ENCODE data around the gene NTHL1.

NTHL1 gene

DNA sequence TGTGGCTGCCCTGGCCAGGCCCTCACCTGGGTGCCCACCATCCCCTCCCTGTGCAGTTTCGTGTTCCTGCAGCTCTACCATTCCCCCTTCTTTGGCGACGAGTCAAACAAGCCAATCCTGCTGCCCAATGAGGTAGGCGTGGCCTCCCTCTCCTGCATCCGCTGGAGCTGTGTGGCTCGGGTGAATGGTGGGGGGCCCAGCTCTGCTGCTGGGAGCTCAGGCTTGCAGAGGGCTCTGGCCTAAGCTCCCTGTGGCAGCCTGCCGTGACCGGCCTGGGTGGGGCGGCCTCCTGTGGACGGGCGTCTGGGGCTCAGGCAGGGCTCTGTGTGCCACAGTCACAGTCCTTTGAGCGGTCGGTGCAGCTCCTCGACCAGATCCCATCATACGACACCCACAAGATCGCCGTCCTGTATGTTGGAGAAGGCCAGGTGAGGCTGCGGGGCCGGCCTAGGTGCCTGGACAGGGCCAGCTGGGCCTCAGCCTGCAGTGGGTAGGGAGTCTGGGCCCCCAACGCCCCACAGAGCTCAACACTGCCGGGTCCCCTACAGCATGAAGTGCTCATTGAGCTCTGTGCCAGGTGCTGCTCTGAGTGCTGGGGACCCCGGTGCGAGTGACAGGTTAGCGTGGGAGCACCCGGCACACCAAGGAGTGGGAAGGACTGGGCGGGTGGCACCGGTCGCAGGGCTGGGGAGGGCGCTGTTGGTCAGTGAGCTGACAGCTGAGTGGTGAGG is 37.4 kb upstream of the NTHL1 start:
- Histone ChIP-seq H3K36me3 (ENCODE audit: control insufficient read depth, insufficient read depth, low read length) (no peaks in the 10 kb centered on the region), H3K79me2 (no peaks in the 10 kb centered on the region), H3K27ac (no peak overlapping the region), H2AFZ (no peak overlapping the region), H3K4me3 (ENCODE audit: low read depth, low read length) (no peak overlapping the region), H3K9ac (no peak overlapping the region), H3K4me1 (no peaks in the 10 kb centered on the region), H3K9me3 (ENCODE audit: control insufficient read depth, low read length) (no peaks in the 10 kb centered on the region), H3K27me3 (ENCODE audit: control insufficient read depth, insufficient read depth, low read length) (no peaks in the 10 kb centered on the region), H3K4me2 (ENCODE audit: low read length) (no peak overlapping the region)
- TF ChIP-seq, protein P1, sequence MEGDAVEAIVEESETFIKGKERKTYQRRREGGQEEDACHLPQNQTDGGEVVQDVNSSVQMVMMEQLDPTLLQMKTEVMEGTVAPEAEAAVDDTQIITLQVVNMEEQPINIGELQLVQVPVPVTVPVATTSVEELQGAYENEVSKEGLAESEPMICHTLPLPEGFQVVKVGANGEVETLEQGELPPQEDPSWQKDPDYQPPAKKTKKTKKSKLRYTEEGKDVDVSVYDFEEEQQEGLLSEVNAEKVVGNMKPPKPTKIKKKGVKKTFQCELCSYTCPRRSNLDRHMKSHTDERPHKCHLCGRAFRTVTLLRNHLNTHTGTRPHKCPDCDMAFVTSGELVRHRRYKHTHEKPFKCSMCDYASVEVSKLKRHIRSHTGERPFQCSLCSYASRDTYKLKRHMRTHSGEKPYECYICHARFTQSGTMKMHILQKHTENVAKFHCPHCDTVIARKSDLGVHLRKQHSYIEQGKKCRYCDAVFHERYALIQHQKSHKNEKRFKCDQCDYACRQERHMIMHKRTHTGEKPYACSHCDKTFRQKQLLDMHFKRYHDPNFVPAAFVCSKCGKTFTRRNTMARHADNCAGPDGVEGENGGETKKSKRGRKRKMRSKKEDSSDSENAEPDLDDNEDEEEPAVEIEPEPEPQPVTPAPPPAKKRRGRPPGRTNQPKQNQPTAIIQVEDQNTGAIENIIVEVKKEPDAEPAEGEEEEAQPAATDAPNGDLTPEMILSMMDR (IDR thresholded peaks at IDR 0.05) = no peak

DNA sequence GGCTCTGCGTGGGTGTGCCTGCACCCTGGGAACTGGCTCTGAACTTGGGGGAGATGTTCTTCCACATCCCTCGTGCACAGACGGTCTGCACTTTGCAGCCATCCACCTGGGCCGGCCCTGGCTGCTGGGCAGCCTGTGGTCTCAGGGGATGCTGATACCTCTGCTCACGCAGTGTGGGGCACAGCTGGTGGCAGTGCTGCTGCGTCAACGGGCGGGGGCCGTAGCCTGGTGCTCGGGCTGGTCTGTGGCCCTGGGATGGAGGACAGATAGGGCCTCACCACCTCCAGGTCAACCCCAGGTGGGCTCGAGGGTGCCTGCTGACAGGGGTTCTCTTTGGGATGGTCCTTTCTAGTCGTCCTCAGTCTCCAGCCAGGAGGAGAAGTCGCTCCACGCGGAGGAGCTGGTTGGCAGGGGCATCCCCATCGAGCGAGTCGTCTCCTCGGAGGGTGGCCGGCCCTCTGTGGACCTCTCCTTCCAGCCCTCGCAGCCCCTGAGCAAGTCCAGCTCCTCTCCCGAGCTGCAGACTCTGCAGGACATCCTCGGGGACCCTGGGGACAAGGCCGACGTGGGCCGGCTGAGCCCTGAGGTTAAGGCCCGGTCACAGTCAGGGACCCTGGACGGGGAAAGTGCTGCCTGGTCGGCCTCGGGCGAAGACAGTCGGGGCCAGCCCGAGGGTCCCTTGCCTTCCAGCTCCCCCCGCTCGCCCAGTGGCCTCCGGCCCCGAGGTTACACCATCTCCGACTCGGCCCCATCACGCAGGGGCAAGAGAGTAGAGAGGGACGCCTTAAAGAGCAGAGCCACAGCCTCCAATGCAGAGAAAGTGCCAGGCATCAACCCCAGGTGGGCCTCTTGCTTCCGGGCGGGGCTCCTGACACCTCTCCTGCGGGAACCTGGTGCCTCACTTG is 36.5 kb upstream of the NTHL1 start:
- H3K79me2 ChIP-seq = no peaks in the 10 kb centered on the region
- H2AFZ ChIP-seq = no peak overlapping the region
- H3K36me3 ChIP-seq (ENCODE audit: control insufficient read depth, insufficient read depth, low read length) = no peaks in the 10 kb centered on the region
- H3K4me2 ChIP-seq (ENCODE audit: low read length) = no peak overlapping the region
- H3K27ac ChIP-seq = no peak overlapping the region
- TF ChIP-seq, protein P1 (IDR thresholded peaks at IDR 0.05) = no peak
- no peaks in the 10 kb centered on the region for H3K4me1 ChIP-seq
- no peaks in the 10 kb centered on the region for H3K9me3 ChIP-seq (ENCODE audit: control insufficient read depth, low read length)
- H3K9ac ChIP-seq = no peak overlapping the region
- no peak overlapping the region for H3K4me3 ChIP-seq (ENCODE audit: low read depth, low read length)
- H3K27me3 ChIP-seq (ENCODE audit: control insufficient read depth, insufficient read depth, low read length) = no peaks in the 10 kb centered on the region

DNA sequence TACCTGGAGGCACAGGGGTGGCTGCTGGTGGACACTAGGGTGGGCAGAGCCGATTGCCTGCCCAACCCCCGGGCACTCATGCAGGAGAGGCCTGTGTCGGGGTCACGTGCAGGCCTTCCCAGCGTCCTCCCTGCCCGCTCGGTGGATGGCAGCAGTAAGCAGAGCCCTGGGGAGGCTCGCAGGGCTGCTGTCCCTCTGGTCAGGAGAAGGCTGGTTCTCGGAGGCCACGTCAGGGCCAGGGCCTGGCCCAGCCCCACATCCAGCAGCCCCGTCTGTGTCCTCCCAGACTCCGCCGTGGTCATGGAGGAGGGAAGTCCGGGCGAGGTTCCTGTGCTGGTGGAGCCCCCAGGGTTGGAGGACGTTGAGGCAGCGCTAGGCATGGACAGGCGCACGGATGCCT is 35.8 kb upstream of the NTHL1 start:
- Histone ChIP-seq H3K9ac (no peak overlapping the region), H2AFZ (no peak overlapping the region), H3K4me3 (ENCODE audit: low read depth, low read length) (no peak overlapping the region), H3K4me2 (ENCODE audit: low read length) (no peak overlapping the region), H3K36me3 (ENCODE audit: control insufficient read depth, insufficient read depth, low read length) (no peaks in the 10 kb centered on the region), H3K4me1 (no peaks in the 10 kb centered on the region), H3K27ac (no peak overlapping the region), H3K79me2 (no peaks in the 10 kb centered on the region), H3K9me3 (ENCODE audit: control insufficient read depth, low read length) (no peaks in the 10 kb centered on the region), H3K27me3 (ENCODE audit: control insufficient read depth, insufficient read depth, low read length) (no peaks in the 10 kb centered on the region)
- TF ChIP-seq, protein P1 (IDR thresholded peaks at IDR 0.05) = no peak

DNA sequence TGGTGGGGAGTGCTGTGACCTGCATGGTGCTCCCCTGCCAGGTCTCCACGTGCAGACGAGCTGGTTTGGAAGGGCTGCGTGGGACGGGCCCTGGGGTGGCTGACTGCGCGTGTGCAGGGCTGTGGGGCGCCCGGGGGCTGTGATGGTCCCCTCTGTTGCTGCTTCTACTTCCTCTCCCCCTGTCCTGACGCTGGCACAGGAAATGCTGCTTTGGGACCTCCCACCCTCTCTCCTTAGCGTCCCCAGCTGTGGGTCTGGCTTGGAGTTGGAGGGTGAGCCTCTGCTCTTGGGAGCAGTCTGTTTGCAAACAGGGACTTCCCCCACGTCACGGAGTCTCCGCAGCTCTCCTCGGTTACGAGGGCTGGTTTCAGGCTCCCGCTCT is 35.3 kb upstream of the NTHL1 start:
- H3K9me3 ChIP-seq (ENCODE audit: control insufficient read depth, low read length) = no peaks in the 10 kb centered on the region
- TF ChIP-seq, protein P1 (IDR thresholded peaks at IDR 0.05) = no peak
- H2AFZ ChIP-seq = no peak overlapping the region
- H3K79me2 ChIP-seq = no peaks in the 10 kb centered on the region
- no peak overlapping the region for H3K4me3 ChIP-seq (ENCODE audit: low read depth, low read length)
- H3K4me1 ChIP-seq = no peaks in the 10 kb centered on the region
- no peak overlapping the region for H3K4me2 ChIP-seq (ENCODE audit: low read length)
- no peak overlapping the region for H3K9ac ChIP-seq
- H3K27me3 ChIP-seq (ENCODE audit: control insufficient read depth, insufficient read depth, low read length) = no peaks in the 10 kb centered on the region
- H3K27ac ChIP-seq = no peak overlapping the region
- no peaks in the 10 kb centered on the region for H3K36me3 ChIP-seq (ENCODE audit: control insufficient read depth, insufficient read depth, low read length)

All from parathyroid adenoma (tissue), 2 donors.